ENCODE measurements around the gene MUC15. TPM values are rescaled to one million over a fixed set of nuclear protein-coding genes. Genes with fewer than 3 reads are reported as not detected.
"Not testable (repeated sequence)": the region's sequence is repeated elsewhere in the genome, so short reads cannot be mapped to it uniquely, and the experiment has no call there.

Gene MUC15
- polyA plus RNA-seq (ENCODE audit: low read depth in 6 of 6) = not detected

GRCh38 chr11:26571861-26572654 is at the start of gene MUC15:
TSS of gene MUC15 (minus strand) at chr11:26572263. CDS start at chr11:26567094, 5,169 bp downstream.
- Mint-ChIP-seq H3K4me1 (no peaks in the 10 kb centered on the region), H3K36me3 (no peaks in the 10 kb centered on the region), H3K4me3 (no peak within 1 kb of the TSS), H3K27me3 (no peaks in the 10 kb centered on the region), H3K27ac (no peak within 1 kb of the TSS), H3K9me3 (no peaks in the 10 kb centered on the region)
- DNase-seq (no peak), ATAC-seq (ENCODE audit: low read depth in 2 of 2) (no peak)

- H3K27ac Mint-ChIP-seq = no peak overlapping the region
Observed at GRCh38 chr11:26621132-26621531, 49.1 kb upstream of the MUC15 start.

GRCh38 chr11:26620282-26621045 is 48.4 kb upstream of the MUC15 start:
- Mint-ChIP-seq H3K4me1 (no peaks in the 10 kb centered on the region), H3K27ac (no peak overlapping the region), H3K9me3 (peaks cover 0 to 5% (median 0%) of the 10 kb centered on the region in 7 donors), H3K36me3 (no peaks in the 10 kb centered on the region), H3K4me3 (no peak overlapping the region), H3K27me3 (no peaks in the 10 kb centered on the region)
- DNase-seq = no peak
- no peak for ATAC-seq (ENCODE audit: low read depth in 2 of 2)

More at GRCh38 chr11:26621132-26621531, 49.1 kb upstream of the MUC15 start:
- no peak overlapping the region for H3K4me3 Mint-ChIP-seq
- no peaks in the 10 kb centered on the region for H3K27me3 Mint-ChIP-seq
- DNase-seq = no peak
- H3K9me3 Mint-ChIP-seq = peaks cover 0 to 3% (median 0%) of the 10 kb centered on the region in 7 donors
- H3K36me3 Mint-ChIP-seq = no peaks in the 10 kb centered on the region
- no peaks in the 10 kb centered on the region for H3K4me1 Mint-ChIP-seq
- no peak for ATAC-seq (ENCODE audit: low read depth in 2 of 2)

- Mint-ChIP-seq H3K4me1 (no peaks in the 10 kb centered on the region), H3K4me3 (no peak overlapping the region), H3K9me3 (peaks cover 0 to 7% (median 2%) of the 10 kb centered on the region in 7 donors), H3K27ac (no peak overlapping the region), H3K36me3 (no peaks in the 10 kb centered on the region), H3K27me3 (no peaks in the 10 kb centered on the region)
- DNase-seq = no peak
- ATAC-seq (ENCODE audit: low read depth in 2 of 2) = no peak
Observed at GRCh38 chr11:26618441-26618840, 46.4 kb upstream of the MUC15 start.

- Mint-ChIP-seq H3K4me1 (no peaks in the 10 kb centered on the region), H3K27ac (no peak overlapping the region), H3K4me3 (no peak overlapping the region), H3K36me3 (no peaks in the 10 kb centered on the region), H3K27me3 (no peaks in the 10 kb centered on the region), H3K9me3 (peaks cover 5 to 20% (median 8%) of the 10 kb centered on the region in 7 donors)
- DNase-seq = no peak
- ATAC-seq (ENCODE audit: low read depth in 2 of 2) = no peak
Observed at GRCh38 chr11:26613759-26614158, 41.7 kb upstream of the MUC15 start.

GRCh38 chr11:26608507-26609146 is 36.6 kb upstream of the MUC15 start:
- Mint-ChIP-seq H3K27me3 (no peaks in the 10 kb centered on the region), H3K36me3 (no peaks in the 10 kb centered on the region), H3K4me3 (no peak overlapping the region), H3K27ac (no peak overlapping the region), H3K9me3 (peaks cover 10 to 29% (median 12%) of the 10 kb centered on the region in 7 donors), H3K4me1 (no peaks in the 10 kb centered on the region)
- ATAC-seq (ENCODE audit: low read depth in 2 of 2) = no peak
- DNase-seq = no peak

- H3K9me3 Mint-ChIP-seq = peaks cover 6 to 24% (median 11%) of the 10 kb centered on the region in 7 donors
- H3K27me3 Mint-ChIP-seq = no peaks in the 10 kb centered on the region
- H3K4me3 Mint-ChIP-seq = no peak overlapping the region
- ATAC-seq (ENCODE audit: low read depth in 2 of 2) = no peak
- DNase-seq = no peak
- no peaks in the 10 kb centered on the region for H3K4me1 Mint-ChIP-seq
- no peaks in the 10 kb centered on the region for H3K36me3 Mint-ChIP-seq
- no peak overlapping the region for H3K27ac Mint-ChIP-seq
Observed at GRCh38 chr11:26607725-26608506, 35.9 kb upstream of the MUC15 start.

- DNase-seq = no peak
- Mint-ChIP-seq H3K27ac (no peak overlapping the region), H3K36me3 (no peaks in the 10 kb centered on the region), H3K27me3 (no peaks in the 10 kb centered on the region), H3K4me3 (no peak overlapping the region), H3K9me3 (peaks cover 0 to 22% (median 6%) of the 10 kb centered on the region in 7 donors), H3K4me1 (no peaks in the 10 kb centered on the region)
- ATAC-seq (ENCODE audit: low read depth in 2 of 2) = no peak
Observed at GRCh38 chr11:26599876-26600434, 27.9 kb upstream of the MUC15 start.

GRCh38 chr11:26599425-26599824 is 27.4 kb upstream of the MUC15 start:
- no peak overlapping the region for H3K4me3 Mint-ChIP-seq
- H3K4me1 Mint-ChIP-seq = no peaks in the 10 kb centered on the region
- no peaks in the 10 kb centered on the region for H3K27me3 Mint-ChIP-seq
- ATAC-seq (ENCODE audit: low read depth in 2 of 2) = no peak
- no peaks in the 10 kb centered on the region for H3K36me3 Mint-ChIP-seq
- no peak for DNase-seq
- H3K9me3 Mint-ChIP-seq = peaks cover 0 to 22% (median 6%) of the 10 kb centered on the region in 7 donors
- no peak overlapping the region for H3K27ac Mint-ChIP-seq

GRCh38 chr11:26597899-26598298 is 25.8 kb upstream of the MUC15 start:
- Mint-ChIP-seq H3K9me3 (peaks cover 0 to 17% (median 3%) of the 10 kb centered on the region in 7 donors), H3K27me3 (no peaks in the 10 kb centered on the region), H3K27ac (no peak overlapping the region), H3K4me3 (no peak overlapping the region), H3K4me1 (no peaks in the 10 kb centered on the region), H3K36me3 (no peaks in the 10 kb centered on the region)
- ATAC-seq (ENCODE audit: low read depth in 2 of 2) (no peak), DNase-seq (no peak)

- not testable (repeated sequence) for DNase-seq; H3K27ac Mint-ChIP-seq; H3K36me3 Mint-ChIP-seq; H3K4me1 Mint-ChIP-seq; H3K27me3 Mint-ChIP-seq; H3K4me3 Mint-ChIP-seq; ATAC-seq (ENCODE audit: low read depth in 2 of 2)
- H3K9me3 Mint-ChIP-seq = peaks cover 0 to 16% (median 3%) of the 10 kb centered on the region in 7 donors
Observed at GRCh38 chr11:26597049-26597689, 25.1 kb upstream of the MUC15 start.

- not testable (repeated sequence) for ATAC-seq (ENCODE audit: low read depth in 2 of 2); H3K27me3 Mint-ChIP-seq; H3K27ac Mint-ChIP-seq; H3K4me1 Mint-ChIP-seq; DNase-seq; H3K4me3 Mint-ChIP-seq; H3K36me3 Mint-ChIP-seq
- peaks cover 0 to 13% (median 2%) of the 10 kb centered on the region in 7 donors for H3K9me3 Mint-ChIP-seq
Observed at GRCh38 chr11:26595207-26595865, 23.3 kb upstream of the MUC15 start.
